GM23248 (cell line): ENCODE results near the gene PCP4. TPM values are rescaled to one million over a fixed set of nuclear protein-coding genes. Genes with fewer than 3 reads are reported as not detected.

Experiments
- DNase-seq: peaks from one replicate; pipeline ENCODE4 v3.0.0-alpha.2; 2015
- H2AFZ ChIP-seq: fragments of 200-600 bp; sonication (generic); 2 replicates; pipeline ENCODE4 v1.6.1; 2016; ENCODE audit warnings: antibody characterized with exemption
- H3F3A ChIP-seq: fragments of 200-600 bp; sonication (generic); 2 replicates; pipeline ENCODE4 v1.6.1; 2016; ENCODE audit warnings: mild to moderate bottlenecking, antibody characterized with exemption, mixed run types; ENCODE audit not compliant: insufficient read depth
- H3K27ac ChIP-seq: fragments of 200-600 bp; sonication (generic); 2 replicates; pipeline ENCODE4 v1.5.1; 2016; ENCODE audit warnings: mild to moderate bottlenecking
- H3K27me3 ChIP-seq: fragments of 200-600 bp; sonication (generic); replicated peaks from 2 replicates; pipeline ENCODE4 v1.6.1; 2016; ENCODE audit warnings: mild to moderate bottlenecking; ENCODE audit not compliant: insufficient read depth
- H3K36me3 ChIP-seq: fragments of 200-600 bp; sonication (generic); 2 replicates; pipeline ENCODE4 v1.6.1; 2016; ENCODE audit warnings: low read depth, mild to moderate bottlenecking
- H3K4me1 ChIP-seq: fragments of 200-600 bp; sonication (generic); 2 replicates; pipeline ENCODE4 v1.6.1; 2016; ENCODE audit warnings: mild to moderate bottlenecking; ENCODE audit not compliant: insufficient read depth
- H3K4me2 ChIP-seq: fragments of 200-600 bp; sonication (generic); one replicate; pipeline ENCODE4 v1.6.1; 2016; ENCODE audit warnings: mild to moderate bottlenecking; ENCODE audit not compliant: unreplicated experiment
- H3K4me3 ChIP-seq: fragments of 200-600 bp; sonication (generic); 2 replicates; pipeline ENCODE4 v1.5.1; 2016; ENCODE audit warnings: mild to moderate bottlenecking
- H3K79me2 ChIP-seq: fragments of 200-600 bp; sonication (generic); 2 replicates; pipeline ENCODE4 v1.6.1; 2016; ENCODE audit warnings: mild to moderate bottlenecking; ENCODE audit not compliant: insufficient read depth
- H3K9ac ChIP-seq: fragments of 200-600 bp; sonication (generic); 2 replicates; pipeline ENCODE4 v1.6.1; 2016; ENCODE audit warnings: mild to moderate bottlenecking
- H3K9me2 ChIP-seq: fragments of 200-600 bp; sonication (generic); 2 replicates; pipeline ENCODE4 v1.6.1; 2016; ENCODE audit warnings: mixed run types, mild to moderate bottlenecking, moderate library complexity; ENCODE audit not compliant: insufficient read depth
- H3K9me3 ChIP-seq: fragments of 200-600 bp; sonication (generic); one replicate; pipeline ENCODE4 v1.6.1; 2017; ENCODE audit warnings: low read depth
- H4K20me1 ChIP-seq: fragments of 200-600 bp; sonication (generic); 2 replicates; pipeline ENCODE4 v1.6.0; 2016; ENCODE audit not compliant: insufficient read depth
- EZH2 ChIP-seq: fragments of 200-600 bp; sonication (generic); IDR thresholded peaks from 2 replicates; pipeline ENCODE4 v1.6.1; 2018; ENCODE audit warnings: antibody characterized with exemption, mild to moderate bottlenecking; ENCODE audit not compliant: insufficient read depth, poor library complexity, severe bottlenecking
- EZH2phosphoT487 ChIP-seq: fragments of 200-600 bp; sonication (generic); IDR thresholded peaks from 2 replicates; pipeline ENCODE4 v1.6.1; 2018; ENCODE audit warnings: antibody characterized with exemption, moderate library complexity, mild to moderate bottlenecking, low read depth; ENCODE audit not compliant: insufficient read depth
- WGBS, 2 experiments: methylation state at CpG; one replicate each; pipeline ENCODE4 v1.1.6; 2015 to 2017; ENCODE audit warnings: low lambda C conversion rate in 2 of 2, low coverage in 1 of 2; ENCODE audit errors: missing lambda C conversion rate in 2 of 2; 5-methylcytosine and 5-hydroxymethylcytosine counted together
- in situ Hi-C: fragments of 300-500 bp; cut with MboI; formaldehyde crosslinking; loops from 2 replicates; pipeline ENCODE4 v1.15.0; 2020
- polyA plus RNA-seq: library from polyadenylated mRNA; unstranded; fragments of >200 nt; fragmentation: Nextera tagmentation; extraction: Ambion mirVana; gene quantifications from 2 replicates; pipeline ENCODE4 v1.2.1, GENCODE V29; 2016
- total RNA-seq: library from RNA; depleted of rRNA; stranded (reverse); fragments of >200 nt; shearing (Covaris generic); gene quantifications from 2 replicates; pipeline ENCODE4 v1.2.3, GENCODE V29; 2014

PCP4 gene
- total and polyA plus RNA-seq, 2 experiments from 2014 or later, result not detected

- H3K36me3 ChIP-seq, result no peaks in the 10 kb centered on the region
- H3K27ac ChIP-seq, result no peak overlapping the region
- H3K4me1 ChIP-seq, result no peaks in the 10 kb centered on the region
- H3K27me3 ChIP-seq, result no peaks in the 10 kb centered on the region
- no peak for DNase-seq
- no peak overlapping the region for H3K4me2 ChIP-seq
- no peak overlapping the region for H3K9ac ChIP-seq
- 4 to 5% methylated on average over 4 of the region's 4 CpGs for WGBS, 2 experiments
- no peaks in the 10 kb centered on the region for H3F3A ChIP-seq
- TF ChIP-seq EZH2, result no peak
- TF ChIP-seq EZH2phosphoT487, result no peak
- in situ Hi-C loops, result no loop called here
- H3K79me2 ChIP-seq, result no peaks in the 10 kb centered on the region
- H2AFZ ChIP-seq, result no peak overlapping the region
- H3K9me2 ChIP-seq, result no peaks in the 10 kb centered on the region
- no peaks in the 10 kb centered on the region for H3K9me3 ChIP-seq
- no peak overlapping the region for H3K4me3 ChIP-seq
- no peaks in the 10 kb centered on the region for H4K20me1 ChIP-seq
These were observed 29.3 kb upstream of the PCP4 start for GRCh38 chr21:39837861-39838359.

DNA sequence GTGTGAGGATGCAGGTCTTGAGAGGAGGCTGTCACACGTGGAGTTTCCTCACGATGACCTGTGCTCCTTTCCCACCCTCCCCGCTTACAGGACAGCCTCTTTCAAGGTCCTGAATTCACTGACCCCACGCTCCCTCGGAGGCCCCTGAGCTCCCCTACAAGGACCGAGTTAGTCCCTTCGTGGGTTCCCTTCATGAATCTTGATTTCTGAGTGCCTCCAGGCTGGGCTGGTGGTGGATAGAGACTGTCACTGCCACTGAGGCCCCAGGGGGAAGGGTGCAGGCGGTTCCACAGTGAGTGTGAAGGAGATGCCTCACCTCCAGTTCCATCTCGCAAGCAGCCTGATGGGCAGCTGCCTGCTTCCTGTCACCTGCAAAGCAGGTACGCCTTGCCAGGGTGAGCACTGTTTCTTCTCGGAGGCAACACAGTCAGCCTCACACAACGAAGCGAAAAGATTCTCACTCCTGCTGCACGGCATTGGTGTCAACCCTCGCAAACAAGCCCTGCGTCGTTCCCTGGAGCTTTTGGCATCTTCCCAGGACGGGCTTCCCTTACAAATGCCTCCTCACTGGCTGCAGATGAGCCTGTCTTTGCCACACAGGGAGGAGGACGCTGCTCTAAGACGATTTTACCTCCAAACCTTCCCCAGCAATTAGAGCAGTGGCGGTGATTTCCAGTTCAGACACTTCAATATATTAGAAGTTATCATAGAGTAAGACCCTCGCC lies 26.7 kb upstream of the PCP4 start:
- TF ChIP-seq EZH2, result no peak
- TF ChIP-seq EZH2phosphoT487, result no peak
- no peaks in the 10 kb centered on the region for H3F3A ChIP-seq
- H3K27ac ChIP-seq, result no peak overlapping the region
- H3K9ac ChIP-seq, result no peak overlapping the region
- no peaks in the 10 kb centered on the region for H4K20me1 ChIP-seq
- no peaks in the 10 kb centered on the region for H3K36me3 ChIP-seq
- no peaks in the 10 kb centered on the region for H3K9me3 ChIP-seq
- DNase-seq, result no peak
- H3K9me2 ChIP-seq, result no peaks in the 10 kb centered on the region
- in situ Hi-C loops, result no loop called here
- H3K79me2 ChIP-seq, result no peaks in the 10 kb centered on the region
- 31 to 41% methylated on average over 20 to 22 of the region's 22 CpGs for WGBS, 2 experiments
- no peaks in the 10 kb centered on the region for H3K27me3 ChIP-seq
- H3K4me3 ChIP-seq, result no peak overlapping the region
- H3K4me2 ChIP-seq, result no peak overlapping the region
- H2AFZ ChIP-seq, result no peak overlapping the region
- no peaks in the 10 kb centered on the region for H3K4me1 ChIP-seq

DNA sequence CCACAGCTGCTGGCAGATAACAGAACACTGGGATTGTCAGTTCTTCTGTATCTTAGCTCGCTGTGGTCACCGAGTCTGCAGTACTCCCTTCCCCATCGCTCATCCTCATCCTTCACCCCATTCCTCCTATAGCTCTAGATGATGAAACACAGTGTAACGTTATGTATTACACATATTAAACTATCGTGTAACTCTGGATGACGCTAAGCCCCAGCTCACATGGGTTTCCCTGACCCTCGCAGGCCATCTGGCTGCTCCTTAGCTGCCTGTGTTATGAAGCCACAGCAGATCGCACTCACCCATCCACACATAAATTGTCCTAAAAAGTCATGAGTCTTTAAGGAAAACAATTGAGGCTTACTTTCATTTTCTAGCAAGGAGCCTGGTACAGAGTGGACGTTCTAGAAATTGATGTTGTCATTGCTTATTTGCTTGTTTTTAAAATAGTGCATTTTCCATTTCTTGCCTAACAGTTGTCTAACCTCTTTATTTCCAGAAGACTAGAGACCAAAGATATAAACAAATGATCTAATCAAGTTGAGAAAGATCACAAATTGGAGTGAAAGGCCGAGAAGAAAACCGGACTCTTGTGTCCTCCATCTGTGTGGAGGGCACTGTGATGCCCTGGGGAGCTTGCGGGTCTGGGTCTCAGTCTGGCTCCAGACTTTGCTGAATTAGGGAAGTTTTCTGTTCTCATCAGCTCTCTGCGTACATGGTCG lies 24.3 kb upstream of the PCP4 start:
- no peak overlapping the region for H3K9ac ChIP-seq
- no peaks in the 10 kb centered on the region for H3K4me1 ChIP-seq
- TF ChIP-seq EZH2, result no peak
- TF ChIP-seq EZH2phosphoT487, result no peak
- DNase-seq, result no peak
- H4K20me1 ChIP-seq, result no peaks in the 10 kb centered on the region
- no peaks in the 10 kb centered on the region for H3K9me3 ChIP-seq
- H3K79me2 ChIP-seq, result no peaks in the 10 kb centered on the region
- H3K36me3 ChIP-seq, result no peaks in the 10 kb centered on the region
- in situ Hi-C loops, result no loop called here
- H3K27ac ChIP-seq, result no peak overlapping the region
- H3K4me3 ChIP-seq, result no peak overlapping the region
- WGBS, 2 experiments, result 17 to 20% methylated on average over 14 of the region's 14 CpGs
- no peak overlapping the region for H2AFZ ChIP-seq
- H3K27me3 ChIP-seq, result no peaks in the 10 kb centered on the region
- no peaks in the 10 kb centered on the region for H3F3A ChIP-seq
- H3K9me2 ChIP-seq, result no peaks in the 10 kb centered on the region
- no peak overlapping the region for H3K4me2 ChIP-seq

GRCh38 chr21:39843483-39843882 lies 23.8 kb upstream of the PCP4 start:
- in situ Hi-C loops, result no loop called here
- DNase-seq, result no peak
- H2AFZ ChIP-seq, result no peak overlapping the region
- no peaks in the 10 kb centered on the region for H4K20me1 ChIP-seq
- no peak overlapping the region for H3K27ac ChIP-seq
- no peak overlapping the region for H3K4me3 ChIP-seq
- H3F3A ChIP-seq, result no peaks in the 10 kb centered on the region
- H3K27me3 ChIP-seq, result no peaks in the 10 kb centered on the region
- 22 to 31% methylated on average over 4 of the region's 4 CpGs for WGBS, 2 experiments
- TF ChIP-seq EZH2 (no peak), EZH2phosphoT487 (no peak)
- H3K79me2 ChIP-seq, result no peaks in the 10 kb centered on the region
- H3K9me3 ChIP-seq, result no peaks in the 10 kb centered on the region
- H3K36me3 ChIP-seq, result no peaks in the 10 kb centered on the region
- H3K9me2 ChIP-seq, result no peaks in the 10 kb centered on the region
- no peaks in the 10 kb centered on the region for H3K4me1 ChIP-seq
- H3K4me2 ChIP-seq, result no peak overlapping the region
- H3K9ac ChIP-seq, result no peak overlapping the region
